IMR-90 (cell line): Measurements from ENCODE around the gene RAB1A. TPM values are rescaled to one million over a fixed set of nuclear protein-coding genes. Genes with fewer than 3 reads are reported as not detected.
A peak's percentile ranks its signal among the peaks of the same experiment; 100 is the strongest.

Experiments used
- ATAC-seq: fragments of 200-7000 bp; cut with Tn5 transposase; 2 replicates; pipeline ENCODE4 v1.9.1; 2020; ENCODE audit warnings: low read depth, mild to moderate bottlenecking, moderate library complexity
- BruUV-seq: library from RNA; stranded (reverse); fragments of 400-500 nt; replicated peaks from 2 replicates; lab custom pipeline; 2021; lab: Mats Ljungman, UMichigan
- CTCF ChIA-PET: fragments of 300-600 bp; formaldehyde crosslinking; extraction: SDS; loops from one replicate; lab custom pipeline; 2021; ENCODE audit warnings: antibody characterized with exemption; lab: Yijun Ruan, JAX
- POLR2A ChIA-PET: fragments of 300-600 bp; sonication (Branson Sonifier 250); formaldehyde crosslinking; loops from one replicate; lab custom pipeline; 2022; ENCODE audit warnings: antibody characterized with exemption; ENCODE audit not compliant: unreplicated experiment; lab: Charles Lee
- DNase-seq: peaks from one replicate; pipeline ENCODE4 v3.0.0; 2013
- H2AFZ ChIP-seq: replicated peaks from 2 replicates; pipeline ENCODE3; 2013; ENCODE audit warnings: low read length, mild to moderate bottlenecking; ENCODE audit not compliant: poor library complexity
- H2AK5ac ChIP-seq: 2 replicates; pipeline ENCODE4 v1.6.1; 2013; ENCODE audit warnings: low read depth, low read length, inconsistent platforms
- H2AK9ac ChIP-seq: replicated peaks from 2 replicates; pipeline ENCODE3; 2013; ENCODE audit warnings: mild to moderate bottlenecking, low read depth, low read length, moderate library complexity; ENCODE audit not compliant: poor library complexity
- H2BK120ac ChIP-seq: 2 replicates; pipeline ENCODE4 v1.6.1; 2013; ENCODE audit warnings: low read depth, low read length, inconsistent platforms
- H2BK15ac ChIP-seq: 3 replicates; pipeline ENCODE4 v1.6.1; 2013; ENCODE audit warnings: low read depth, low read length, inconsistent platforms
- H2BK20ac ChIP-seq: 2 replicates; pipeline ENCODE4 v1.6.1; 2013; ENCODE audit warnings: low read depth, mild to moderate bottlenecking, inconsistent platforms, low read length, moderate library complexity
- H2BK5ac ChIP-seq: 2 replicates; pipeline ENCODE4 v1.6.1; 2013; ENCODE audit warnings: mild to moderate bottlenecking, low read depth, low read length, inconsistent platforms; ENCODE audit not compliant: poor library complexity, severe bottlenecking
- H3K14ac ChIP-seq: replicated peaks from 2 replicates; pipeline ENCODE4 v1.6.1; 2013; ENCODE audit warnings: low read depth, low read length, inconsistent platforms
- H3K18ac ChIP-seq: 2 replicates; pipeline ENCODE4 v1.6.1; 2013; ENCODE audit warnings: low read depth, low read length, control low read depth
- H3K23ac ChIP-seq: 2 replicates; pipeline ENCODE4 v1.6.1; 2013; ENCODE audit warnings: low read depth, low read length, inconsistent platforms
- H3K27ac ChIP-seq: 2 replicates; pipeline ENCODE4 v1.5.1; 2013; ENCODE audit warnings: mild to moderate bottlenecking, control low read depth, low read length; ENCODE audit not compliant: insufficient read depth
- H3K27me3 ChIP-seq: 2 replicates; pipeline ENCODE4 v1.6.1; 2013; ENCODE audit warnings: low read length; ENCODE audit not compliant: control insufficient read depth, insufficient read depth
- H3K36me3 ChIP-seq: 2 replicates; pipeline ENCODE4 v1.6.1; 2013; ENCODE audit warnings: low read length, mixed read lengths; ENCODE audit not compliant: control insufficient read depth, insufficient read depth
- H3K4ac ChIP-seq: 2 replicates; pipeline ENCODE4 v1.6.1; 2013; ENCODE audit warnings: low read depth, low read length, inconsistent platforms
- H3K4me1 ChIP-seq: 2 replicates; pipeline ENCODE4 v1.6.1; 2013; ENCODE audit warnings: low read length, mixed read lengths; ENCODE audit not compliant: control insufficient read depth, insufficient read depth
- H3K4me2 ChIP-seq: 2 replicates; pipeline ENCODE4 v1.6.1; 2013; ENCODE audit warnings: low read depth, mild to moderate bottlenecking, control low read depth, low read length, moderate library complexity
- H3K4me3 ChIP-seq: 2 replicates; pipeline ENCODE4 v1.5.1; 2013; ENCODE audit warnings: low read depth, mild to moderate bottlenecking, control low read depth, low read length, moderate library complexity; ENCODE audit not compliant: insufficient read depth
- H3K56ac ChIP-seq: 2 replicates; pipeline ENCODE4 v1.6.1; 2013; ENCODE audit warnings: low read length, inconsistent platforms; ENCODE audit not compliant: insufficient read depth; ENCODE audit errors: extremely low read depth
- H3K79me1 ChIP-seq, 2 experiments: 2 replicates each; pipeline ENCODE4 v1.6.1; 2013; ENCODE audit warnings: low read length in 2 of 2, inconsistent platforms in 1 of 2, low read depth in 1 of 2
- H3K9ac ChIP-seq: 2 replicates; pipeline ENCODE4 v1.6.1; 2013; ENCODE audit warnings: low read depth, low read length, control low read depth
- H3K9me1 ChIP-seq: 2 replicates; pipeline ENCODE4 v1.6.1; 2013; ENCODE audit warnings: low read length, inconsistent platforms; ENCODE audit not compliant: insufficient read depth
- H3K9me3 ChIP-seq: 2 replicates; pipeline ENCODE4 v1.6.1; 2013; ENCODE audit warnings: low read length; ENCODE audit not compliant: control insufficient read depth, insufficient read depth
- H4K20me1 ChIP-seq: 2 replicates; pipeline ENCODE4 v1.6.1; 2013; ENCODE audit warnings: low read length, inconsistent platforms; ENCODE audit not compliant: insufficient read depth
- H4K5ac ChIP-seq: 2 replicates; pipeline ENCODE4 v1.6.1; 2013; ENCODE audit warnings: mild to moderate bottlenecking, low read depth, low read length, control low read depth
- H4K8ac ChIP-seq, 2 experiments: 2 replicates each; pipeline ENCODE4 v1.6.1; 2013; ENCODE audit warnings: low read depth in 2 of 2, low read length in 2 of 2, control low read depth in 1 of 2, inconsistent platforms in 1 of 2
- H4K91ac ChIP-seq: 2 replicates; pipeline ENCODE4 v1.6.1; 2013; ENCODE audit warnings: low read depth, low read length, inconsistent platforms; ENCODE audit not compliant: insufficient read depth
- BHLHE40 ChIP-seq: fragments of 150-350 bp; IDR thresholded peaks from 2 replicates; pipeline ENCODE4 v1.6.1; 2016; ENCODE audit warnings: mild to moderate bottlenecking, low read depth, low read length
- CEBPB ChIP-seq: IDR thresholded peaks from 2 replicates; pipeline ENCODE4 v1.6.1; 2012; ENCODE audit warnings: low read depth, low read length, improper control_type of control experiment
- CTCF ChIP-seq: conservative IDR thresholded peaks from 2 replicates; pipeline ENCODE4 v1.5.1; 2012; ENCODE audit warnings: mild to moderate bottlenecking, low read depth, low read length, improper control_type of control experiment
- FOS ChIP-seq: fragments of 150-350 bp; IDR thresholded peaks from 2 replicates; pipeline ENCODE4 v1.6.1; 2016; ENCODE audit warnings: low read depth, low read length
- MAZ ChIP-seq: IDR thresholded peaks from 2 replicates; pipeline ENCODE4 v1.6.1; 2012; ENCODE audit warnings: low read depth, mild to moderate bottlenecking, low read length, improper control_type of control experiment, moderate library complexity, borderline replicate concordance
- MXI1 ChIP-seq: IDR thresholded peaks from 2 replicates; pipeline ENCODE4 v1.6.1; 2012; ENCODE audit warnings: low read depth, mild to moderate bottlenecking, low read length, moderate library complexity, borderline replicate concordance
- NFE2L2 ChIP-seq: fragments of 150-350 bp; IDR thresholded peaks from 2 replicates; pipeline ENCODE4 v1.6.1; 2016; ENCODE audit warnings: low read depth, mild to moderate bottlenecking, low read length
- RCOR1 ChIP-seq: IDR thresholded peaks from 2 replicates; pipeline ENCODE4 v1.6.1; 2012; ENCODE audit warnings: mild to moderate bottlenecking, low read length, improper control_type of control experiment; ENCODE audit not compliant: insufficient replicate concordance
- RFX5 ChIP-seq: IDR thresholded peaks from 2 replicates; pipeline ENCODE4 v1.8.0; 2012; ENCODE audit warnings: low read depth, mild to moderate bottlenecking, low read length, moderate library complexity
- SMC3 ChIP-seq: fragments of 150-350 bp; IDR thresholded peaks from 2 replicates; pipeline ENCODE4 v1.6.1; 2016; ENCODE audit warnings: low read depth, mild to moderate bottlenecking, antibody characterized with exemption, low read length, moderate library complexity
- WGBS, 2 experiments: methylation state at CpG; one replicate each; pipeline versions ENCODE4 v1.1.5 to v1.1.7; 2013; ENCODE audit warnings: missing lambda C conversion rate in 2 of 2; ENCODE audit not compliant: insufficient read length in 1 of 2; ENCODE audit errors: extremely low coverage in 2 of 2; 5-methylcytosine and 5-hydroxymethylcytosine counted together
- dilution Hi-C: fragments of 300-500 bp; cut with HindIII; formaldehyde crosslinking; loops from one replicate; pipeline ENCODE4 v1.14.3; 2018; ENCODE audit warnings: low sequenced_read_pairs; ENCODE audit not compliant: unreplicated experiment
- in situ Hi-C: fragments of 300-500 bp; cut with MboI; formaldehyde crosslinking; loops from 3 replicates; pipeline ENCODE4 v1.14.3; 2019; ENCODE audit warnings: low sequenced_read_pairs, inconsistent platforms, mixed read lengths
- intact Hi-C: fragments of 100-400 bp; cut with micrococcal nuclease; formaldehyde crosslinking; loops from 2 replicates; pipeline ENCODE4 v1.10.0; 2022
- polyA plus RNA-seq, 3 experiments: library from polyadenylated mRNA; depleted of rRNA; stranded (reverse); fragments of >200 nt; gene quantifications; 2 replicates each; pipeline ENCODE4 v1.2.3, GENCODE V29; 2012; ENCODE audit warnings: low replicate concordance in 1 of 3
- total RNA-seq: library from RNA; depleted of rRNA; stranded (reverse); fragments of >200 nt; gene quantifications from 2 replicates; pipeline ENCODE4 v1.2.3, GENCODE V29; 2012
- TF ChIP-seq, protein P1 (sequence below): fragments of 150-350 bp; IDR thresholded peaks from 2 replicates; pipeline ENCODE4 v1.6.1; 2016; ENCODE audit warnings: low read depth, mild to moderate bottlenecking, low read length, moderate library complexity, borderline replicate concordance
- TF ChIP-seq, protein P2 (sequence below): fragments of 150-350 bp; IDR thresholded peaks from 2 replicates; pipeline ENCODE4 v1.6.1; 2017; ENCODE audit warnings: mild to moderate bottlenecking, antibody characterized with exemption, low read length, low read depth

Gene RAB1A
- total and polyA plus RNA-seq, 2 of the 4 experiments (the other 2 are of a cell fraction): 114 to 169 TPM

DNA sequence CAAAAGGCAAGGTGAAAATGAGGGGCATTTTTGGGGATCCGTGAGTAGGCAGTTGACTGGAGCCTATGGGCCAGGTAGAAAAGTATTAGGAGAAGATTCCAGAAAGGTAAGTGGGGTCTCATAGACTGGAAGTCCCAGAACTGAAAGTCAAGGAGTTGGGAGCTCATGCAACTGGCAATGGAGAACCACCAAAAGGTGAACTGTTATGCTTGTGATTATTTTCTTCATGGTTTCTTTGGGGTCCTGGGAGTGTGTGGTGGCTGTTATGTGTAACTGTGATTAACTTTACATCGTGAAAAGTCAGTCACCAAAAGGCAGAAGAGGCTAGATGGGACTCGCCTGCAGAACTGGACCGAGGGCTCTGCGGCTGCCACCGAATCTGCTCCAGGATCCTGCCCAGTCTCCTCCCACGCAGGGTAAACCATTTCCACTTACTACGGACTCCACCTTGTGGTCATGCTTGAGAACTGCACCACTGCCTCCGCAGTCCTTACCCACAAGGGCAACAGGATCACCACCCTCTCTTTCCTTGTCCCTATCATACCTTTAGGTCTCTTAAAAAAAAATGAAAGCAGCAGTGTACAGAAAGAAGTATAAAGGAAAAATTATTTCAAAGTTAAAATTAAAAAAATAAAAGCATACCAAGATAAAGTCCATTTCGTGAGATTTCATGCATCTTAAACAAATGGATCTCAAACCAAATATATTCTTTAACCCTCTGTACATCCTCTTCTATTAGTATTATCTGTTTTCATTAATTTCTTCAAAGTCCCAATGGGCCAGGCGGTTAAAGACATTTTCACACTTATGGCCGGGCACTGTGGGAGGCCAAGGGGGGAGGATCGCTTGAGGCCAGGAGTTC is 89.3 kb downstream of the RAB1A start (continued):
- TF ChIP-seq RCOR1 (no peak), RFX5 (no peak), SMC3 (peak; percentile 94)

GRCh38 chr2:65039640-65040039 is 90.3 kb downstream of the RAB1A start:
- Histone ChIP-seq H3K27me3 (no peaks in the 10 kb centered on the region), H3K9me1 (no peaks in the 10 kb centered on the region), H4K91ac (no peak overlapping the region), H4K20me1 (no peaks in the 10 kb centered on the region), H2BK20ac (no peak overlapping the region), H4K5ac (no peak overlapping the region), H4K8ac (no peak overlapping the region), H3K9me3 (peaks cover 2% of the 10 kb centered on the region; the same call in 1 of the 2 replicates), H3K27ac (no peak overlapping the region), H3K14ac (no peak overlapping the region), H3K18ac (no peak overlapping the region), H2BK15ac (no peak overlapping the region), H3K4me1 (no peaks in the 10 kb centered on the region), H2BK5ac (no peak overlapping the region), H3K79me1 (no peaks in the 10 kb centered on the region), H3K23ac (no peak overlapping the region; the same call in 1 of the 2 replicates), H2AK9ac (no peak overlapping the region), H2AK5ac (no peak overlapping the region), H3K4ac (no peak overlapping the region), H2AFZ (peak overlapping the region; percentile 46), H3K4me2 (no peak overlapping the region), H3K36me3 (no peaks in the 10 kb centered on the region), H3K4me3 (no peak overlapping the region), H3K9ac (no peak overlapping the region), H3K56ac (no peak overlapping the region), H2BK120ac (no peak overlapping the region)
- ChIA-PET CTCF (interaction anchor here (0.9 kb wide), 1 partner anchor 120 kb away, joined by 5 read pairs; no protein-coding TSS in a partner anchor), POLR2A (no interaction called here)
- in situ Hi-C loops (loop anchor here (5.0 to 25.0 kb wide), 3 partner anchors 122 to 702 kb away; no protein-coding TSS in a partner anchor), dilution Hi-C loops (no loop called here), intact Hi-C loops (loop anchor here (1.0 to 10.0 kb wide), 5 partner anchors 47 to 534 kb away; no protein-coding TSS in a partner anchor)
- WGBS, 2 experiments: no CpG with 5 or more reads among the region's 3 CpGs
- DNase-seq (no peak), ATAC-seq (no peak)
- no TSS peak for BruUV-seq
- TF ChIP-seq, protein P1, sequence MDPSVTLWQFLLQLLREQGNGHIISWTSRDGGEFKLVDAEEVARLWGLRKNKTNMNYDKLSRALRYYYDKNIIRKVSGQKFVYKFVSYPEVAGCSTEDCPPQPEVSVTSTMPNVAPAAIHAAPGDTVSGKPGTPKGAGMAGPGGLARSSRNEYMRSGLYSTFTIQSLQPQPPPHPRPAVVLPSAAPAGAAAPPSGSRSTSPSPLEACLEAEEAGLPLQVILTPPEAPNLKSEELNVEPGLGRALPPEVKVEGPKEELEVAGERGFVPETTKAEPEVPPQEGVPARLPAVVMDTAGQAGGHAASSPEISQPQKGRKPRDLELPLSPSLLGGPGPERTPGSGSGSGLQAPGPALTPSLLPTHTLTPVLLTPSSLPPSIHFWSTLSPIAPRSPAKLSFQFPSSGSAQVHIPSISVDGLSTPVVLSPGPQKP: no peak
- TF ChIP-seq CTCF (no peak), MXI1 (no peak), NFE2L2 (no peak), MAZ (no peak), BHLHE40 (no peak), CEBPB (no peak), FOS (no peak)
- TF ChIP-seq, protein P2, sequence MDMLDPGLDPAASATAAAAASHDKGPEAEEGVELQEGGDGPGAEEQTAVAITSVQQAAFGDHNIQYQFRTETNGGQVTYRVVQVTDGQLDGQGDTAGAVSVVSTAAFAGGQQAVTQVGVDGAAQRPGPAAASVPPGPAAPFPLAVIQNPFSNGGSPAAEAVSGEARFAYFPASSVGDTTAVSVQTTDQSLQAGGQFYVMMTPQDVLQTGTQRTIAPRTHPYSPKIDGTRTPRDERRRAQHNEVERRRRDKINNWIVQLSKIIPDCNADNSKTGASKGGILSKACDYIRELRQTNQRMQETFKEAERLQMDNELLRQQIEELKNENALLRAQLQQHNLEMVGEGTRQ: no peak
